ENCODE results near the gene LHCGR.

The LHCGR gene

DNA sequence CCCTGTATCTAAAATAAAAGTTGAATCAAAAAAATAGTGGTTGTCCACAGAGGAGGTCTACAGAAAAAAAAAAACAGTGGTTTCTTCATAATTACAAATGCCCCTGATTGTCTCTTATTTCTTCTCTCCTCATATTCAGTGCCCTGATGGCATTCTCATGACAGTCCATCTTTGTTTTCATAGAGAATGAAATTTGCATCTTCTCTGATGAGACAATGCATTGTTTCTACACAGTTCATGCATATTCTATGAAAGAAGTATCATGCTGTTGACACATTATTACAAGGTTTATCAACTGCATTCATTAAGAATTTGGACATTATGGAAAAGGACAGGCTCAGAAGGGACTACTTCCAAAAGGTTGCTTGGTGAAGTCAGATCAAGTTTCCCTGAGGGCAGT lies 59.5 kb downstream of the LHCGR start:
- no peaks in the 10 kb centered on the region for H3K27me3 ChIP-seq (ENCODE audit: control insufficient read depth in 3 of 3, insufficient read depth in 3 of 3, low read depth in 1 of 3, low read length in 3 of 3)
- no peak overlapping the region for H3K18ac ChIP-seq (ENCODE audit: low read length)
- no peaks in the 10 kb centered on the region for H3K9me3 ChIP-seq (replicated peaks in 1 of 2; ENCODE audit: control insufficient read depth in 2 of 2, insufficient read depth in 1 of 2, low read depth in 1 of 2, low read length in 2 of 2)
- no peak overlapping the region for H3K27ac ChIP-seq (replicated peaks; ENCODE audit: low read length)
- no peaks in the 10 kb centered on the region for H3K79me1 ChIP-seq (ENCODE audit: low read depth, low read length)
- H3K4me2 ChIP-seq (ENCODE audit: insufficient read depth, low read length, poor library complexity, severe bottlenecking), result no peak overlapping the region
- H2BK5ac ChIP-seq (ENCODE audit: low read length), result no peak overlapping the region
- no peaks in the 10 kb centered on the region for H3K36me3 ChIP-seq (replicated peaks in 1 of 2; ENCODE audit: control insufficient read depth in 2 of 2, insufficient read depth in 2 of 2, low read length in 2 of 2)
- no peak overlapping the region for H3K23ac ChIP-seq (ENCODE audit: low read depth, low read length, poor library complexity)
- no peak overlapping the region for H3K4me3 ChIP-seq (ENCODE audit: low read length in 2 of 2)
- no peak overlapping the region for H2BK12ac ChIP-seq (ENCODE audit: low read length)
- DNase-seq (ENCODE audit: low spot score), result no peak
- H4K8ac ChIP-seq (ENCODE audit: low read depth, low read length), result no peak overlapping the region
- H2BK120ac ChIP-seq (ENCODE audit: low read depth, low read length), result no peak overlapping the region
- H4K91ac ChIP-seq (ENCODE audit: low read depth, low read length, poor library complexity), result no peak overlapping the region
- no peak overlapping the region for H3K4ac ChIP-seq (ENCODE audit: low read length)
- peaks cover 7 to 13% of the 10 kb centered on the region in 2 donors for H3K4me1 ChIP-seq (ENCODE audit: control insufficient read depth in 2 of 2, insufficient read depth in 1 of 2, low read depth in 1 of 2, low read length in 2 of 2)
- H2AK5ac ChIP-seq (ENCODE audit: low read depth, low read length), result no peak overlapping the region
- no peak overlapping the region for H2AFZ ChIP-seq (ENCODE audit: low read length)
- H2BK15ac ChIP-seq (ENCODE audit: low read length), result no peak overlapping the region
- H3K14ac ChIP-seq (ENCODE audit: low read length), result no peak overlapping the region
- no peak overlapping the region for H3K9ac ChIP-seq (ENCODE audit: low read depth, low read length, poor library complexity)

DNA sequence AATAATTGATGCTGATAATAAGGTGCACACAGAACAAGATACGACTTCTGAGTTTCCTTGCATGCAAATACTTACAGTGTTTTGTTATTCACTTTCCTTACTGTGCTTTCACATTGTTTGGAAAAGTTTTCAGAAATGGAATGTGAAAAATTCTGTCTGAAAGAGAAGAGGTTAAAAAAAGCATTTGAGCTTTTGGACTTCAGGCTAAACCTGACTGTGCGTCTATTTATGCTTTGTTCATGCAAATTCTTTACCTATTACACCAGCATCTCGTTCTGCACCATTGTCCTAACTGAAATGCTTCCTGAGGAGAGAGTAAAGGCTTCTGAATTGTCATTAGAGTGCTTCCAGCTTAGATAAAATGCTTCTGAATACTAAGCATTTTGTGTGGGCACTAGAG lies 61.4 kb downstream of the LHCGR start:
- H3K4me3 ChIP-seq (ENCODE audit: low read length in 2 of 2), result no peak overlapping the region
- H4K91ac ChIP-seq (ENCODE audit: low read depth, low read length, poor library complexity), result no peak overlapping the region
- H3K4me2 ChIP-seq (ENCODE audit: insufficient read depth, low read length, poor library complexity, severe bottlenecking), result no peak overlapping the region
- no peak overlapping the region for H4K8ac ChIP-seq (ENCODE audit: low read depth, low read length)
- no peak overlapping the region for H3K23ac ChIP-seq (ENCODE audit: low read depth, low read length, poor library complexity)
- no peak overlapping the region for H2BK5ac ChIP-seq (ENCODE audit: low read length)
- no peaks in the 10 kb centered on the region for H3K79me1 ChIP-seq (ENCODE audit: low read depth, low read length)
- H2AFZ ChIP-seq (ENCODE audit: low read length), result no peak overlapping the region
- H3K27me3 ChIP-seq (ENCODE audit: control insufficient read depth in 3 of 3, insufficient read depth in 3 of 3, low read depth in 1 of 3, low read length in 3 of 3), result no peaks in the 10 kb centered on the region
- peak; percentile 14 for DNase-seq (ENCODE audit: low spot score)
- H2AK5ac ChIP-seq (ENCODE audit: low read depth, low read length), result no peak overlapping the region
- H3K4me1 ChIP-seq (ENCODE audit: control insufficient read depth in 2 of 2, insufficient read depth in 1 of 2, low read depth in 1 of 2, low read length in 2 of 2), result peaks cover 6 to 7% of the 10 kb centered on the region in 2 donors
- H3K4ac ChIP-seq (ENCODE audit: low read length), result no peak overlapping the region
- H2BK12ac ChIP-seq (ENCODE audit: low read length), result no peak overlapping the region
- no peak overlapping the region for H3K18ac ChIP-seq (ENCODE audit: low read length)
- no peaks in the 10 kb centered on the region for H3K36me3 ChIP-seq (replicated peaks in 1 of 2; ENCODE audit: control insufficient read depth in 2 of 2, insufficient read depth in 2 of 2, low read length in 2 of 2)
- no peak overlapping the region for H3K9ac ChIP-seq (ENCODE audit: low read depth, low read length, poor library complexity)
- no peak overlapping the region for H3K14ac ChIP-seq (ENCODE audit: low read length)
- H3K27ac ChIP-seq (replicated peaks; ENCODE audit: low read length), result no peak overlapping the region
- no peaks in the 10 kb centered on the region for H3K9me3 ChIP-seq (replicated peaks in 1 of 2; ENCODE audit: control insufficient read depth in 2 of 2, insufficient read depth in 1 of 2, low read depth in 1 of 2, low read length in 2 of 2)
- no peak overlapping the region for H2BK120ac ChIP-seq (ENCODE audit: low read depth, low read length)
- H2BK15ac ChIP-seq (ENCODE audit: low read length), result no peak overlapping the region
- no CpG with 5 or more reads among the region's 3 CpGs for WGBS, 2 donors (ENCODE audit: extremely low coverage in 2 of 2, insufficient read length in 2 of 2, insufficient replicate concordance in 1 of 2)

- Histone ChIP-seq H3K36me3 (replicated peaks in 1 of 2; ENCODE audit: control insufficient read depth in 2 of 2, insufficient read depth in 2 of 2, low read length in 2 of 2) (no peaks in the 10 kb centered on the region), H3K18ac (ENCODE audit: low read length) (no peak overlapping the region), H2BK15ac (ENCODE audit: low read length) (no peak overlapping the region), H3K9me3 (replicated peaks in 1 of 2; ENCODE audit: control insufficient read depth in 2 of 2, insufficient read depth in 1 of 2, low read depth in 1 of 2, low read length in 2 of 2) (no peaks in the 10 kb centered on the region), H3K4me1 (ENCODE audit: control insufficient read depth in 2 of 2, insufficient read depth in 1 of 2, low read depth in 1 of 2, low read length in 2 of 2) (peaks cover 6 to 7% of the 10 kb centered on the region in 2 donors), H3K9ac (ENCODE audit: low read depth, low read length, poor library complexity) (no peak overlapping the region), H3K4me2 (ENCODE audit: insufficient read depth, low read length, poor library complexity, severe bottlenecking) (no peak overlapping the region), H3K14ac (ENCODE audit: low read length) (no peak overlapping the region), H2BK120ac (ENCODE audit: low read depth, low read length) (no peak overlapping the region), H3K23ac (ENCODE audit: low read depth, low read length, poor library complexity) (no peak overlapping the region), H3K79me1 (ENCODE audit: low read depth, low read length) (no peaks in the 10 kb centered on the region), H2BK12ac (ENCODE audit: low read length) (no peak overlapping the region), H3K4me3 (ENCODE audit: low read length in 2 of 2) (no peak overlapping the region), H3K4ac (ENCODE audit: low read length) (no peak overlapping the region), H2BK5ac (ENCODE audit: low read length) (no peak overlapping the region), H4K91ac (ENCODE audit: low read depth, low read length, poor library complexity) (no peak overlapping the region), H2AFZ (ENCODE audit: low read length) (no peak overlapping the region), H4K8ac (ENCODE audit: low read depth, low read length) (no peak overlapping the region), H3K27ac (replicated peaks; ENCODE audit: low read length) (no peak overlapping the region), H2AK5ac (ENCODE audit: low read depth, low read length) (no peak overlapping the region), H3K27me3 (ENCODE audit: control insufficient read depth in 3 of 3, insufficient read depth in 3 of 3, low read depth in 1 of 3, low read length in 3 of 3) (no peaks in the 10 kb centered on the region)
- WGBS, 2 donors (ENCODE audit: extremely low coverage in 2 of 2, insufficient read length in 2 of 2, insufficient replicate concordance in 1 of 2), result no CpG with 5 or more reads among the region's 3 CpGs
- no peak for DNase-seq (ENCODE audit: low spot score)
These were observed 61.9 kb downstream of the LHCGR start for GRCh38 chr2:48693645-48694044.

DNA sequence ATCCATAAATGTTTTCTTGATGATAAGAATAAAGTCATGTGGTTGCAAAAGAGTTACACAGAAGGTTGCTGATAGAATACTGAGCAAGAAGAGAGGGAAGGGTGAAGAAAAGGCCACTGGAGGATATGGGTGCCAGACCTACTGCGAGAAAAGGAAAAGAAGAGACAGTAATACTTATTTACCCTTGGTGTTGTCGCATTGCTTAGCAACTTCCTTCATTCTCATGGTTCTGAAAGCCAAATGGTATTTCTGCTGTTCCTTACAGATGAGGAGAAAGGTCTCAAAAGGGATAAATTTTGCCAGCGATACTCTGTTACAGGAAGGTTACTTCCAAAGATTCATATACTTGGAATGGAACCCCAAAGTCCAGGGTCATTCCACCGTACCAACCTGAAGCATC lies 62.5 kb downstream of the LHCGR start:
- H2BK5ac ChIP-seq (ENCODE audit: low read length), result no peak overlapping the region
- no peak overlapping the region for H3K18ac ChIP-seq (ENCODE audit: low read length)
- H3K4me1 ChIP-seq (ENCODE audit: control insufficient read depth in 2 of 2, insufficient read depth in 1 of 2, low read depth in 1 of 2, low read length in 2 of 2), result peaks cover 4 to 7% of the 10 kb centered on the region in 2 donors
- no CpG with 5 or more reads among the region's 4 CpGs for WGBS, 2 donors (ENCODE audit: extremely low coverage in 2 of 2, insufficient read length in 2 of 2, insufficient replicate concordance in 1 of 2)
- H3K4me3 ChIP-seq (ENCODE audit: low read length in 2 of 2), result no peak overlapping the region
- H3K9me3 ChIP-seq (replicated peaks in 1 of 2; ENCODE audit: control insufficient read depth in 2 of 2, insufficient read depth in 1 of 2, low read depth in 1 of 2, low read length in 2 of 2), result no peaks in the 10 kb centered on the region
- H3K36me3 ChIP-seq (replicated peaks in 1 of 2; ENCODE audit: control insufficient read depth in 2 of 2, insufficient read depth in 2 of 2, low read length in 2 of 2), result no peaks in the 10 kb centered on the region
- no peak overlapping the region for H3K14ac ChIP-seq (ENCODE audit: low read length)
- no peak overlapping the region for H3K27ac ChIP-seq (replicated peaks; ENCODE audit: low read length)
- no peak overlapping the region for H4K91ac ChIP-seq (ENCODE audit: low read depth, low read length, poor library complexity)
- H2BK15ac ChIP-seq (ENCODE audit: low read length), result no peak overlapping the region
- no peak overlapping the region for H3K23ac ChIP-seq (ENCODE audit: low read depth, low read length, poor library complexity)
- no peak for DNase-seq (ENCODE audit: low spot score)
- no peak overlapping the region for H3K4ac ChIP-seq (ENCODE audit: low read length)
- no peak overlapping the region for H2BK12ac ChIP-seq (ENCODE audit: low read length)
- H3K27me3 ChIP-seq (ENCODE audit: control insufficient read depth in 3 of 3, insufficient read depth in 3 of 3, low read depth in 1 of 3, low read length in 3 of 3), result no peaks in the 10 kb centered on the region
- H3K79me1 ChIP-seq (ENCODE audit: low read depth, low read length), result no peaks in the 10 kb centered on the region
- no peak overlapping the region for H3K4me2 ChIP-seq (ENCODE audit: insufficient read depth, low read length, poor library complexity, severe bottlenecking)
- no peak overlapping the region for H2AK5ac ChIP-seq (ENCODE audit: low read depth, low read length)
- H2BK120ac ChIP-seq (ENCODE audit: low read depth, low read length), result no peak overlapping the region
- H3K9ac ChIP-seq (ENCODE audit: low read depth, low read length, poor library complexity), result no peak overlapping the region
- no peak overlapping the region for H2AFZ ChIP-seq (ENCODE audit: low read length)
- no peak overlapping the region for H4K8ac ChIP-seq (ENCODE audit: low read depth, low read length)
